Gastroesophageal sphincter (tissue), 3 donors: ENCODE measurements around the gene ATP6V1C2.

Experiments used
- CTCF ChIP-seq, 4 experiments: fragments of 200-600 bp in 2 of 4; fragments of 450-650 bp in 2 of 4; sonication (generic) in 1 of 4; IDR thresholded peaks; one replicate each; pipeline ENCODE4 v1.5.1; 2017 to 2019; ENCODE audit warnings: antibody characterized with exemption in 4 of 4, mild to moderate bottlenecking in 2 of 4, moderate library complexity in 2 of 4
- EP300 ChIP-seq: sonication (generic); formaldehyde crosslinking; IDR thresholded peaks from one replicate; pipeline ENCODE4 v1.6.1; 2017; ENCODE audit warnings: antibody characterized with exemption, mild to moderate bottlenecking
- POLR2A ChIP-seq, 2 donors: fragments of 450-650 bp; IDR thresholded peaks; one replicate each; pipeline ENCODE4 v1.6.1; 2017; ENCODE audit warnings: antibody characterized with exemption in 2 of 2, mild to moderate bottlenecking in 2 of 2, moderate library complexity in 1 of 2
- POLR2AphosphoS5 ChIP-seq: sonication (generic); formaldehyde crosslinking; IDR thresholded peaks from one replicate; pipeline ENCODE4 v1.6.1; 2017; ENCODE audit warnings: antibody characterized with exemption

- TF ChIP-seq EP300: no peak
- TF ChIP-seq CTCF (IDR thresholded peaks at IDR 0.05): no peak
- no peak for TF ChIP-seq POLR2A (IDR thresholded peaks at IDR 0.05)
- no peak for TF ChIP-seq POLR2AphosphoS5
These were observed 104.6 kb downstream of the ATP6V1C2 start for GRCh38 chr2:10826026-10826425.
